ENCODE results near the gene GSTM4.

DNA sequence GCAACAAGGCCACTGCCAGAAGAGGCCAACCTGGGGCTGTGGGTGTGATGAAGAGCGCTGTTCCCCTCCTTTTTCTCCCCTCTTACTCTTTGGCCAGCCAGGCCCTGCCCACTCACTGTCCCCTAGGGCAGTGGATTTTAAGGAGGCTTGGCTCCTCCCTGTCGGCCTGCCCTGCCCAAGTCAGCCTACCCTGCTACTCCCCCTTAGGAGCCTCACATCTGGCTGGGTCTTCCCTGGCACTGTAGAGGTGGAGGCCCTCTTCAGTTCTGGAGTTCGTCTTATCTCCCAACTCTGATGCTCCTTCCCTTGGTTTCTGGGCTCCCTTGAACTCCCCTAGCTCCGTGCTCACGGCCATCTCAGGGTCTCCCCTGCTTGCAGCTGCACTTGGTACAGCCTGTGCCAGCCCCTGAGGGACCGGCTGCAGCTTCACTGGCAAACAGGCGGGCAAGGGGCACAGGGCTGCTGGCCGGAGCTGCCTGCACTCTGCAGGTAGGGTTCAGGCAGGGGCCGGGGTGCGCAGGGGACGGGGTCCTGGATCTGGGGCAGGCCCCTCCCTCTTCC, 32.2 kb upstream of the GSTM4 start:
- TF ChIP-seq, protein P1, sequence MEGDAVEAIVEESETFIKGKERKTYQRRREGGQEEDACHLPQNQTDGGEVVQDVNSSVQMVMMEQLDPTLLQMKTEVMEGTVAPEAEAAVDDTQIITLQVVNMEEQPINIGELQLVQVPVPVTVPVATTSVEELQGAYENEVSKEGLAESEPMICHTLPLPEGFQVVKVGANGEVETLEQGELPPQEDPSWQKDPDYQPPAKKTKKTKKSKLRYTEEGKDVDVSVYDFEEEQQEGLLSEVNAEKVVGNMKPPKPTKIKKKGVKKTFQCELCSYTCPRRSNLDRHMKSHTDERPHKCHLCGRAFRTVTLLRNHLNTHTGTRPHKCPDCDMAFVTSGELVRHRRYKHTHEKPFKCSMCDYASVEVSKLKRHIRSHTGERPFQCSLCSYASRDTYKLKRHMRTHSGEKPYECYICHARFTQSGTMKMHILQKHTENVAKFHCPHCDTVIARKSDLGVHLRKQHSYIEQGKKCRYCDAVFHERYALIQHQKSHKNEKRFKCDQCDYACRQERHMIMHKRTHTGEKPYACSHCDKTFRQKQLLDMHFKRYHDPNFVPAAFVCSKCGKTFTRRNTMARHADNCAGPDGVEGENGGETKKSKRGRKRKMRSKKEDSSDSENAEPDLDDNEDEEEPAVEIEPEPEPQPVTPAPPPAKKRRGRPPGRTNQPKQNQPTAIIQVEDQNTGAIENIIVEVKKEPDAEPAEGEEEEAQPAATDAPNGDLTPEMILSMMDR (IDR thresholded peaks at IDR 0.05; ENCODE audit: low read length) = no peak
- no peak for TF ChIP-seq EZH2 (IDR thresholded peaks at IDR 0.05; ENCODE audit: borderline replicate concordance, low read length)
